Mucosa of descending colon (tissue), 3 donors: ENCODE data around the gene SHLD2. TPM values are rescaled to one million over a fixed set of nuclear protein-coding genes. Genes with fewer than 3 reads are reported as not detected.

ENCODE experiments used
- ATAC-seq: fragments of 200-7000 bp; cut with Tn5 transposase; one replicate; pipeline ENCODE4 v1.9.1; 2020; ENCODE audit warnings: mild to moderate bottlenecking, moderate library complexity
- DNase-seq, 3 donors: peaks; one replicate each; pipeline ENCODE4 v3.0.0-alpha.2; 2020
- H3K36me3 ChIP-seq: fragments of 200-600 bp; one replicate; pipeline ENCODE4 v1.8.0; 2021; ENCODE audit warnings: low read depth, mild to moderate bottlenecking
- H3K4me1 ChIP-seq: fragments of 200-600 bp; one replicate; pipeline ENCODE4 v1.8.0; 2021; ENCODE audit warnings: low read depth, mild to moderate bottlenecking
- H3K4me3 ChIP-seq: fragments of 200-600 bp; one replicate; pipeline ENCODE4 v1.8.0; 2021; ENCODE audit warnings: mild to moderate bottlenecking
- H3K9me3 ChIP-seq: fragments of 200-600 bp; one replicate; pipeline ENCODE4 v1.8.0; 2021; ENCODE audit warnings: mild to moderate bottlenecking
- intact Hi-C, 2 donors: fragments of 100-400 bp; cut with DNase I in 1 of 2; cut with micrococcal nuclease in 1 of 2; formaldehyde crosslinking; loops; one replicate each; pipeline versions ENCODE4 v1.11.0 to v1.11.1; 2022; cut with DNase I, micrococcal nuclease
- total RNA-seq, 3 donors: library from RNA; stranded (reverse); fragmentation: NEBNext Ultra II Directional in 2 of 3; extraction: Animal tissue kit (Norgen Biotek cat#: 25700) in 2 of 3; gene quantifications; one replicate each; pipeline versions ENCODE4 v1.2.1 to v1.2.4, GENCODE V29; 2021 to 2023
- TF ChIP-seq, protein P1 (sequence below): fragments of 200-600 bp; IDR thresholded peaks from one replicate; pipeline ENCODE4 v1.8.0; 2022; ENCODE audit warnings: antibody characterized with exemption, mild to moderate bottlenecking
- donor health status: DM: no; HTN: no; CAD: no; lungs with moderate emphysema.
- donor health status: DM: no; HTN: no; CAD: no.
- donor health status: DM: no; HTN: yes; CAD: no.

Gene SHLD2
- total RNA-seq, 3 donors from 2014 or later, result 28.0 to 32.2 (median 28.7) TPM

DNA sequence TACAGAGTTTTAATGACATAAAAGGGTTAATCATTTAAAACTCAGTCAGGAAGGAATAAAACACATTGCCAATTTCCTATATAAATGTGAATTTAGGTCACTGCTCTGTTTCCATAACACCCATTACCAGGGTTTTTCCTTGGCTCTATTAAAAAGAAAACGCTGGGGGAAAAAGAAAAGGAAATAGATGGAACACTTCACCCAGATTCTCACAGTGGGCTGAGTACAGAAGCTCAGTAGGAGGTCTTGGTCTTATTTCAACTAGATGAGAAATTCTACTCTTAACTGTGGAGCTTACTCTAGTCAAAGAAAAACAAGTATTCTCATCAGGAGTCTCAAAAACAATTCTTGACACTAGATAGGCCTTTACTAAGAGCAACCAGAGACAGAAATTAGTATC lies 36.8 kb upstream of the SHLD2 start:
- DNase-seq (no peak), ATAC-seq (no peak)
- TF ChIP-seq, protein P1, sequence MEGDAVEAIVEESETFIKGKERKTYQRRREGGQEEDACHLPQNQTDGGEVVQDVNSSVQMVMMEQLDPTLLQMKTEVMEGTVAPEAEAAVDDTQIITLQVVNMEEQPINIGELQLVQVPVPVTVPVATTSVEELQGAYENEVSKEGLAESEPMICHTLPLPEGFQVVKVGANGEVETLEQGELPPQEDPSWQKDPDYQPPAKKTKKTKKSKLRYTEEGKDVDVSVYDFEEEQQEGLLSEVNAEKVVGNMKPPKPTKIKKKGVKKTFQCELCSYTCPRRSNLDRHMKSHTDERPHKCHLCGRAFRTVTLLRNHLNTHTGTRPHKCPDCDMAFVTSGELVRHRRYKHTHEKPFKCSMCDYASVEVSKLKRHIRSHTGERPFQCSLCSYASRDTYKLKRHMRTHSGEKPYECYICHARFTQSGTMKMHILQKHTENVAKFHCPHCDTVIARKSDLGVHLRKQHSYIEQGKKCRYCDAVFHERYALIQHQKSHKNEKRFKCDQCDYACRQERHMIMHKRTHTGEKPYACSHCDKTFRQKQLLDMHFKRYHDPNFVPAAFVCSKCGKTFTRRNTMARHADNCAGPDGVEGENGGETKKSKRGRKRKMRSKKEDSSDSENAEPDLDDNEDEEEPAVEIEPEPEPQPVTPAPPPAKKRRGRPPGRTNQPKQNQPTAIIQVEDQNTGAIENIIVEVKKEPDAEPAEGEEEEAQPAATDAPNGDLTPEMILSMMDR, result no peak
- Histone ChIP-seq H3K36me3 (peaks cover 15% of the 10 kb centered on the region), H3K4me1 (no peaks in the 10 kb centered on the region), H3K9me3 (no peaks in the 10 kb centered on the region), H3K4me3 (no peak overlapping the region)
- intact Hi-C loops, result no loop called here

DNA sequence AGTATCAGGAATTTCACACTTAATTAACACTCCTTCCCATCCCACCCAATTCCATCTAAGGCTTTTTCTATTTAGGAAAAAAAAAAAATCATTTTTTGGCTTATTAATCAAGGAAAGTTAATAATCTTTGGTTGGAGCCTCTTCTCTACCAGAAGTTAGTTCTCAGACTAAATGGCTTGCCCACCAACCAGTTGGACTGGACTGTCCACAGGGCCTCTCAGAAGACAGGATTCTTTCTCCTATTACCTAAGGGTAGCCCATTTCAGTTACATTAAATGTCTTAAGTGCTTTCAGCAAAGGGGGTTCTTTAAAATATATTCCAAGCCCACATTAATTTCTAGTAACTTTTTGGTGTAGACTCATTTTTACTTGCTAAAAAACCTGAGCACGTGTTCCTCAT lies 35.6 kb upstream of the SHLD2 start:
- TF ChIP-seq, protein P1, result no peak
- ATAC-seq (no peak), DNase-seq (no peak)
- intact Hi-C loops, result no loop called here
- no peaks in the 10 kb centered on the region for H3K9me3 ChIP-seq
- H3K4me1 ChIP-seq, result no peaks in the 10 kb centered on the region
- H3K4me3 ChIP-seq, result no peak overlapping the region
- peaks cover 12% of the 10 kb centered on the region for H3K36me3 ChIP-seq

DNA sequence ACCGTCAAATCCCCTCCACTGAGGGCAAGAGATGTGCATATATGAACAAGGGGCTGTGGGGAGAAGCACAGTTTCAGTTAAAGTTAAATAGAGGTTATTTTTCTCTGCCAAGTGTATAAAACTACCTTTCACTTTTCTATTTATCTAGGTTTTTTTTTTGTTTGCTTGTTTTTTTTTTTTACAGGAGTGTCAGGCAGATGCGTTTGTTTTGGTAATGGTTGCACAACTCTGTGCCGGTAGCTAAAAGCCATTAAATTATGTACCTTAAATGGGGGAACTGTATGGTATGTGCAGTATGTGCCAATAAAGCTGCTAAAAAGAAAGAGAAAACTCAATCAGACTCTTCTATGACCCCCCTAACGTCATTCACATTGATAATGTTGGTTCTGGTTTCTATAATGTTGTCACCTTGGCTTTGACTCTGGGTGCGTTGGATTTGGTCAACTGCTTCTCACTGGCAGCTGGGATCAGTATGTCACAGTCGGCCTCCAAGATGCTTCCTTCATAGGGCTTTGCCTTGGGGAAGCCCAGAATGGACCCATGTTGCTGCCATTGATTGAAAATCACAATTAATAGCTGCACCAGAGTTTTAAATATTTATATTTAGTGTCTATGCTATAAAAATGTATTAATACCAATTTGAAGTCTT lies 34.6 kb upstream of the SHLD2 start:
- intact Hi-C loops, result no loop called here

DNA sequence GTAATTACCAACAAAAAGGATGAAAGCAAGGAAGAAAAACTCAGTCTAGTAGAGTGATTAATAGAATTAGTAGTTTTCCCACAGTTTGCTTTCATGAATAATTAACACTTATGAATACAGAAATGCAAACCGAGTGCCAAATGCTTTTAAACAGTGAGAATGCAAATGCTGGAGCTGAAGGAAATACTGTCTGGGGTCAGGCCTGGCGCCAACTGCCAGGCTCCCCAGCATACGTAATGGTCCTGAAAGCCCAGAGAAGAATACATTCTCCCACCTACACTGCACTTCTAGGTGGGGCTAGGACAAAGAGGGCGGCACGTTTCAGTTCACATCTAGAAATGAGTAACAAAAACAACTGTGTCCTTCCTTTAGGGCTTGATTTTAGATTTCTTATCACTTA lies 30.4 kb upstream of the SHLD2 start:
- Histone ChIP-seq H3K36me3 (peaks cover 8% of the 10 kb centered on the region), H3K4me1 (no peaks in the 10 kb centered on the region), H3K9me3 (no peaks in the 10 kb centered on the region), H3K4me3 (no peak overlapping the region)
- intact Hi-C loops, result no loop called here
- DNase-seq (no peak), ATAC-seq (no peak)
- TF ChIP-seq, protein P1, result no peak

More for the DNA sequence above, 34.6 kb upstream of the SHLD2 start:
- TF ChIP-seq, protein P1, result no peak
- ATAC-seq (no peak), DNase-seq (no peak)
- no peaks in the 10 kb centered on the region for H3K9me3 ChIP-seq
- H3K4me1 ChIP-seq, result no peaks in the 10 kb centered on the region
- H3K4me3 ChIP-seq, result no peak overlapping the region
- H3K36me3 ChIP-seq, result peaks cover 9% of the 10 kb centered on the region

DNA sequence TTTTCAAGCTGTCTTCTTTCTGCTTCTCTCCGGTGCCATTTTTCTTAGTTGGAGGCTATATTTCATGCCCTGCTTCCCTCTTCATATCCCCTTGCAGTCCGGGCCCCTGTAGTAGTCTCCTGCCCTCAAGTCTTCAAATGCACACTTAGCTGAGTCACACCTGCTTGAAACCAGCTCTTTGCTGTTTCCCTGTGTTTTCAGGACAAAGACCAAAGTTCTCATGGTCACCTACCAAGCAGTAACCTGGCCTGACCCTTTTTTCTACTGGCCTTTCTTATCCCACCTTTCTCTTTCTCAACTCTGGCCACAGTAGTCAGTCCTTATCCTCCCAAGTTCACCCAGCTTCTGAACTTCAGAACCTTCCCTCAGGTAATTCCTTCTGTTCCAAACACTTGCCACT lies 28.8 kb upstream of the SHLD2 start:
- intact Hi-C loops, result no loop called here
- TF ChIP-seq, protein P1, result no peak
- H3K4me3 ChIP-seq, result no peak overlapping the region
- no peaks in the 10 kb centered on the region for H3K4me1 ChIP-seq
- DNase-seq, result no peak
- H3K9me3 ChIP-seq, result no peaks in the 10 kb centered on the region
- ATAC-seq, result no peak
- H3K36me3 ChIP-seq, result peaks cover 3% of the 10 kb centered on the region

DNA sequence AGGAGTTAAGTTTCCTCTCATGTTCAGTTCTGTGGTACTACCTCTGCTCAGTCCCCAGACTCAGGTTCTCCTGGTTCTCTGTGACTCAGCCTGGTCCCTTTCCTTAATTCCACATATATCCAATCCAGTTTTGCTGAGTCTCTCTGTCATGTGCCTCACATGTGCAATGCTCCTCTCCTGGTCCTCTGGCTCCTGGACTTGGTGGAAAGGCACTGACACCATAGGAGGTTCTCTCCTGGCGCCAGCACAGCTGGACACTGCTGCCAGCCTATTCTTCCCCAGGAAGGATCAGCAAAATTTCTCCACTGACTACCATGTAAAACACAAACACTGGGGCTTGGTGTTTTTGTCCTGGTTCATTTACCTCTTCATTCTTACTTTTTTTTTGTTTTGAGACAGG lies 28.1 kb upstream of the SHLD2 start:
- no peak for ATAC-seq
- intact Hi-C loops, result no loop called here

More for the DNA sequence above, 28.1 kb upstream of the SHLD2 start:
- Histone ChIP-seq H3K36me3 (peaks cover 3% of the 10 kb centered on the region), H3K4me3 (no peak overlapping the region), H3K4me1 (no peaks in the 10 kb centered on the region), H3K9me3 (no peaks in the 10 kb centered on the region)
- no peak for DNase-seq
- TF ChIP-seq, protein P1, result no peak
